Immature natural killer cell (primary cell): ENCODE data around the gene MARK3. TPM values are rescaled to one million over a fixed set of nuclear protein-coding genes. Genes with fewer than 3 reads are reported as not detected.
A peak's percentile ranks its signal among the peaks of the same experiment; 100 is the strongest.

Experiments
- DNase-seq, 3 donors: peaks; one replicate each; pipeline ENCODE4 v3.0.0; 2022; ENCODE audit warnings: mixed read lengths in 1 of 3
- H3K27ac Mint-ChIP-seq, 6 donors: one replicate each; pipeline ENCODE4 v1.8.0; 2020; ENCODE audit warnings: mixed read lengths in 6 of 6, mild to moderate bottlenecking in 5 of 6, inconsistent platforms in 4 of 6, moderate library complexity in 3 of 6
- H3K27me3 Mint-ChIP-seq, 3 donors: one replicate each; pipeline ENCODE4 v1.8.0; 2020 to 2021; ENCODE audit warnings: low read depth in 3 of 3, mild to moderate bottlenecking in 3 of 3, mixed read lengths in 3 of 3, moderate library complexity in 3 of 3, inconsistent platforms in 1 of 3
- H3K36me3 Mint-ChIP-seq, 3 donors: one replicate each; pipeline ENCODE4 v1.8.0; 2020; ENCODE audit warnings: mixed read lengths in 3 of 3, inconsistent platforms in 2 of 3, mild to moderate bottlenecking in 2 of 3
- H3K4me1 Mint-ChIP-seq, 2 donors: one replicate each; pipeline ENCODE4 v1.8.0; 2020; ENCODE audit warnings: inconsistent platforms in 2 of 2, mild to moderate bottlenecking in 2 of 2, mixed read lengths in 2 of 2, moderate library complexity in 1 of 2
- H3K4me3 Mint-ChIP-seq, 5 donors: one replicate each; pipeline ENCODE4 v1.8.0; 2020; ENCODE audit warnings: mild to moderate bottlenecking in 5 of 5, mixed read lengths in 5 of 5, inconsistent platforms in 3 of 5, moderate library complexity in 3 of 5
- H3K9me3 Mint-ChIP-seq, 6 donors: one replicate each; pipeline ENCODE4 v1.8.0; 2020; ENCODE audit warnings: mild to moderate bottlenecking in 6 of 6, mixed read lengths in 6 of 6, inconsistent platforms in 4 of 6, moderate library complexity in 3 of 6
- polyA plus RNA-seq, 3 donors: library from polyadenylated mRNA; unstranded; fragments of 300-500 nt; fragmentation: Illumina TruSeq; gene quantifications; one replicate each; pipeline ENCODE4 v1.2.3, GENCODE V29; 2021

Gene MARK3
- polyA plus RNA-seq, 3 donors from 2014 or later: 23.4 to 44.1 (median 25.7) TPM

DNA sequence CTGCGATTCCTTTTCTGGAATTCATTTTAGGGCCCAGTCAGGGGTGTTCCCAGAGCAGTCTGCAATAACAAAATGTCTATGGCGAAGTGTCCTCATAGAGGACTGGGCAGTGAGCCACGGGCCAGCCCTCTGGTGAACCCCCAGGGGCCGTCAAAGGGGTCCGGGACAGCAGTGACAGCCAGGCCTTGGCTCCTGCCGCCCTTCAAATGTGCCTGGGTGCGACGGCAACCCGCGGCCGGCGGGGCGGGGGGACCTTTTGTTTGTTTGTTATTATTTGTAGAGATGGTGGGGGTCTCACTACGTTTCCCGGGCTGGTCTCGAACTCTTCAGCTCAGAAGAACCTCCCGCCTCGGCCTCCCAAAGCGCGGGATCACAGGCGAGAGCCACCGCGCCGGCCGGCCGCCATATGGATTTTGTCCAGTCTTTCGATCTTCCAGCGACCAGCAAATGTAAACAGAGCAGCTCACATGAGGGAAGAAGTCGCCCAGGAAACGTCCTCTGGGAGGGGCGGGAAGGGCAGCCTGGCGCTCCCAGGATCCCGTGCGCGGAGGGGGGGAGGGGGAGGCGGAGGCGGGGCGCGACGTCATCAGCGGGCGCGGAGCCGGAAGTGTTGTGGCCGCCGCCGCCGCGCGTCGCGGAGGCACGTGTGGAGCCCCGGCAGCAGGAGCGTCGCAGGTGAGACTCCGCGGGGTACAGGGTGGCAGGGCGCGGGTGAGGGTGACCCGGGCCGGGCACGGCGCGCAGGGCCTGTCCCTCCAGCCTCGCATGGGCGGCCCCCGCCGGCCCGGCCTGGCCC, 143.6 kb downstream of the MARK3 start, which contains the start of gene TRMT61A:
TSS of gene TRMT61A (plus strand) at position 610 of the 796 bp plus-strand sequence. CDS start 783 bp downstream, outside the sequence.
- no peaks in the 10 kb centered on the region for H3K36me3 Mint-ChIP-seq
- H3K9me3 Mint-ChIP-seq: no peaks in the 10 kb centered on the region
- peaks cover 7 to 11% (median 10%) of the 10 kb centered on the region in 3 donors for H3K27me3 Mint-ChIP-seq
- H3K4me1 Mint-ChIP-seq: peaks cover 26 to 35% of the 10 kb centered on the region in 2 donors
- H3K27ac Mint-ChIP-seq: peak within 1 kb of the TSS; percentile 89 to 94 (median 92)
- H3K4me3 Mint-ChIP-seq: peak within 1 kb of the TSS; percentile 89 to 97 (median 93)
- DNase-seq: peak; percentile 70 to 77 (median 76)

DNA sequence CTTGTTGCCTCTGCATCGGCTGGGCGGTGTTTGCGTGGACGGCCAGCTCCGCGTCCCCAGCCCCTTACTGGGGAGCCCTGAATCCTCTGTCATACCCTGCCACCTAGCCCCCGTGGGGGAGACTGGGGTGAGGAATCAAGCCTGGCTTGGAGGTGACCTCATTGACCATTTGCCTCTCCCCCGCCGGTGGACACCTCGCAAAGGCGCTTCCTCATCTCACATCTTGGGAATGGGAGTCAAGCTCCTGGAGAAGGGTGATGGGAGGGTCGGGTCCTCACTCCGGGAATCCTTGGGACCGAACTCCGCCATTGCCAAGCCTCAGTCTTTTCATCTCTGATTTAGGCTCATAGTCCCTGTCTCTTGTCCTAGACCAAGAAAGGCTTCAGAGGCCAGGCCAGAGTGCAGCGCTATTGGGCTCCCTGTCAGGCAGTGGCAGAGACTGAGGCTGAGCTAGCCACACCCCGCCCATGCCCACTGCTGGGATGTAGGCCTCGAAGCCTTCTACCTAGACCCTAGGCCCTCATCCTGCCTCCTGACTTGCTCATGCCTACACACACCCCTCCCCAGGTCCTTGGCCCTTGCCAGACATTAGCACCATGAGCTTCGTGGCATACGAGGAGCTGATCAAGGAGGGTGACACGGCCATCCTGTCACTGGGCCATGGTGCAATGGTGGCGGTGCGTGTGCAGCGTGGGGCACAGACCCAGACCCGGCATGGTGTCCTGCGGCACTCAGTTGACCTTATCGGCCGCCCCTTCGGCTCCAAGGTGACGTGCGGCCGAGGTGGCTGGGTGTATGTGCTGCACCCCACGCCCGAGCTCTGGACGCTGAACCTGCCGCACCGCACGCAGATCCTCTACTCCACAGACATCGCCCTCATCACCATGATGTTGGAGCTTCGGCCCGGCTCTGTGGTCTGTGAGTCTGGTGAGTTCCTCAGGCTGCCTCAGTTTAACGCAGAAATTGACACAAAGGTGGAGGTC, 144.5 kb downstream of the MARK3 start:
- H3K4me3 Mint-ChIP-seq: peak overlapping the region; percentile 89 to 97 (median 93)
- H3K9me3 Mint-ChIP-seq: no peaks in the 10 kb centered on the region
- no peaks in the 10 kb centered on the region for H3K36me3 Mint-ChIP-seq
- no peak for DNase-seq
- peaks cover 7 to 11% (median 10%) of the 10 kb centered on the region in 3 donors for H3K27me3 Mint-ChIP-seq
- peaks cover 26 to 35% of the 10 kb centered on the region in 2 donors for H3K4me1 Mint-ChIP-seq
- peak overlapping the region; percentile 89 to 94 (median 91) for H3K27ac Mint-ChIP-seq

DNA sequence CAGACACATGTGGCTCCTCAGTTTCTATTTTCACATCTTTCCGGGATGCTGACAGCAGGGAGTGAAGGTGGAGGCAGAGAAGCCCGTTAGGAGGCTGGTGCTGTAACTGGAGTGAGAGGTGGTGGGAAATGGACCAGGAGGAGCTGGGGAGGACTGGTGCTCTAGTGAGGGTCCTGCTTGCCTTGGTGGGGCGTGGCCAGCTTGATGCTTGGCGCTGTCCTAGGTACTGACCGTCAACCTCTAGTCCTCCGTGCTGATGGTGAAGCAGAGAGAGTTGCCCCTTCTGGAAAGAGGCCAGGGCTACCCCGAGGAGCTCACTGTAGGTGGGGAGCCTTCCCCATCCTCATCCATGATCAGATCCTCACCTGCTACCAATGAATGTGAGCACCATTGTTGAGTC, 145.2 kb downstream of the MARK3 start:
- Mint-ChIP-seq H3K27me3 (peaks cover 7 to 11% (median 10%) of the 10 kb centered on the region in 3 donors), H3K27ac (peak overlapping the region in 4 of 6 donors; percentile 13 to 90 (median 48)), H3K4me1 (peaks cover 26 to 35% of the 10 kb centered on the region in 2 donors), H3K36me3 (no peaks in the 10 kb centered on the region), H3K9me3 (no peaks in the 10 kb centered on the region), H3K4me3 (peak overlapping the region; percentile 89 to 97 (median 93))
- peak in 1 of 3 donors; percentile 21 for DNase-seq

DNA sequence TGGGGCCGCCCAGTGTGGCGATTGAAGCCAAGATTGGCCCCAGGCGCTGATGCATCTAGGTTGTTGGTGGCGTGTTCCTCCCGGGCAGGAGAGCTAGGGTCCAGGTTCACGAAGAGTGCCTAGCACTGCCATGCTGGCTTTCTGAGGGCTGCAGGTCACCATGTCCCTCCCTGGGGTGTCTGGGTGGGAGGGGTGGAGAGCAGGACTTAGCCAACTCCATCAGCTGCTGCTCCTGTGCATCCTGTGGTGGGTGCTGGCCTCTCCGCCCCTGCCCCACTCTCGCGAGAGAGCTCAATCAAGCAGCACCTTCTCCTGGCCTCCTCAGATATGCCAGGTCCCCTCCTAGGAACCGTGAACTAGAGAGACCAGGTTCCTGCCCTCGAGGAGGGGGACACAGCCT, 145.6 kb downstream of the MARK3 start:
- peak overlapping the region in 1 of 6 donors; percentile 13 for H3K27ac Mint-ChIP-seq
- peaks cover 7 to 11% (median 10%) of the 10 kb centered on the region in 3 donors for H3K27me3 Mint-ChIP-seq
- H3K4me3 Mint-ChIP-seq: peak overlapping the region in 3 of 5 donors; percentile 89 to 93 (median 93)
- no peaks in the 10 kb centered on the region for H3K36me3 Mint-ChIP-seq
- peaks cover 26 to 35% of the 10 kb centered on the region in 2 donors for H3K4me1 Mint-ChIP-seq
- H3K9me3 Mint-ChIP-seq: no peaks in the 10 kb centered on the region
- DNase-seq: no peak

DNA sequence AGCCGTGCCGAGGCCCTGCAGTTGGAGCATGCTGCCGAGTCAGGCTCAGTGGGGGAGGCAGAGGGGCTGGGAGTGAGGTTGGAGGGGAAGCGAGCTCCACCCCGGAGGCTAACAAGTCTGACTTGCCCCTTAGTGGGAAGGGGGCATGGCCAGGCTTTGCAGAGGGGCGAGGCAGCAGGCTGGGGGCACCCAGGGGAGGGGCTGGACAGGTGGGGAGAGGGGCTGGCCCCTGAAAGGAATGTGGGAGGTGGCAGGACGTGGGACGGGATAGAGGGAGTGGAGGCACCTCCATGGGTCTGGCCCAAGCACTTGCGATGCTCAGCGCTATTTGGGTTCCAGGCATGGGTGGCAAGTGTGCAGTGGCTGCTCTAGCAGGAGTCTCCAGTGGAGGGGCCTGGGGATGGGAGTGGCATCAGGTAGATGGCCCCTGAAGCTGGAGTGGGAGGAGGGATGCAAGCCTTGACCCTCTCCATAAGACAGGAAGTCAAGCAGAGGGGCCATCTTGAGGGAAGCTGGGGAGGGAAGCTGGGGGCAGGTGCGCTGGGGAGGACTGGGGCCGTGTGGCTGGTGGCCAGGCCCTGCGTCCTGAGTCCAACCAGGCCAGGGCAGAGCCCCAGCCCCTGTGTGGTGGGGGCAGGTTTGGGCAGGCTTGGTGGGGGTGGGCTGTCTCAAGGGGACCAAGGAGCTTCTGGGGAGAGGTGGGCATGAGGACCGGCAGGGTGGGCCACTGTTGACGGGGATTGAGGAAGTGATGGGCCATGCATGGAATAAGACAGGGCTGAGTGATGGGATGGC, 146.4 kb downstream of the MARK3 start:
- Mint-ChIP-seq H3K4me1 (peaks cover 26 to 35% of the 10 kb centered on the region in 2 donors), H3K36me3 (no peaks in the 10 kb centered on the region), H3K9me3 (no peaks in the 10 kb centered on the region), H3K4me3 (peak overlapping the region in 1 of 5 donors; percentile 44), H3K27me3 (peaks cover 7 to 11% (median 10%) of the 10 kb centered on the region in 3 donors), H3K27ac (no peak overlapping the region)
- no peak for DNase-seq

DNA sequence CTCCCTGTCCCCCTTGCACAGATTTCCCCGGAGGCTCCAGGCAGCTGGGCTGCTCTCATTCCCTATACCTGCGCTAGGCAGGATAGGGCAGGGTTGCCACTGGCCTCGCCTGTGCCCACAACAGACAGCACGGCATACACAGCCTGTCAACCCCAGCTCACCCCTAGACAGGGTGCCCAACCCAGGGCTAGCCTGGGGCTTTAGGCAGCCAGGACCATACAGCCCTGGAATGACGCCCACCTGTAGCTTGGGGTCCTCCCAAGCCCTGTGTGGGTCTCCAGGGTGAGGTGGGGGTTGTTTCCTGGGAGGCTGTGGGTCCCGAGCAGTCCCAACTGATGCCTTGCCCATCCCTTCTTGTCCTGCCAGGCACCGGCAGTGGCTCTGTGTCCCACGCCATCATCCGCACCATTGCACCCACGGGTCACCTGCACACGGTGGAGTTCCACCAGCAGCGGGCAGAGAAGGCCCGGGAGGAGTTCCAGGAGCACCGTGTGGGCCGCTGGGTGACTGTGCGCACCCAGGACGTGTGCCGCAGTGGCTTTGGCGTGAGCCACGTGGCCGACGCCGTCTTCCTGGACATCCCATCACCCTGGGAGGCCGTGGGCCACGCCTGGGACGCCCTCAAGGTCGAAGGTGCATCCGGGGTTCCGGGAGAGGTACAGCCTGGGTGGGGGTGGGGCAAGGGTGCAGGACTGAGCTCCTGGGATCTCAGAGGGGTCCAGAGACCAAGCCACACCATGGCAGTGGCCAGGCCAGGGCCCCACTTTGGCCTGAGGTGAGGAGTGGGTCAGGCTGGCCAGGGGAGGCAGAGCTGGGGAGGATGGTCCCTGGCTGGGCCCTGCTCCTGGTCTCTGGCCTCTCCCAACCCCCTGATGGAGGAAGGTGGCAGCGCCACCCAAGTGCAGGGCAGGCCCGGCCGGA, 147.3 kb downstream of the MARK3 start:
- no peaks in the 10 kb centered on the region for H3K9me3 Mint-ChIP-seq
- no peak overlapping the region for H3K4me3 Mint-ChIP-seq
- no peaks in the 10 kb centered on the region for H3K36me3 Mint-ChIP-seq
- peaks cover 7 to 11% (median 10%) of the 10 kb centered on the region in 3 donors for H3K27me3 Mint-ChIP-seq
- DNase-seq: no peak
- H3K27ac Mint-ChIP-seq: no peak overlapping the region
- H3K4me1 Mint-ChIP-seq: peaks cover 20 to 30% of the 10 kb centered on the region in 2 donors

DNA sequence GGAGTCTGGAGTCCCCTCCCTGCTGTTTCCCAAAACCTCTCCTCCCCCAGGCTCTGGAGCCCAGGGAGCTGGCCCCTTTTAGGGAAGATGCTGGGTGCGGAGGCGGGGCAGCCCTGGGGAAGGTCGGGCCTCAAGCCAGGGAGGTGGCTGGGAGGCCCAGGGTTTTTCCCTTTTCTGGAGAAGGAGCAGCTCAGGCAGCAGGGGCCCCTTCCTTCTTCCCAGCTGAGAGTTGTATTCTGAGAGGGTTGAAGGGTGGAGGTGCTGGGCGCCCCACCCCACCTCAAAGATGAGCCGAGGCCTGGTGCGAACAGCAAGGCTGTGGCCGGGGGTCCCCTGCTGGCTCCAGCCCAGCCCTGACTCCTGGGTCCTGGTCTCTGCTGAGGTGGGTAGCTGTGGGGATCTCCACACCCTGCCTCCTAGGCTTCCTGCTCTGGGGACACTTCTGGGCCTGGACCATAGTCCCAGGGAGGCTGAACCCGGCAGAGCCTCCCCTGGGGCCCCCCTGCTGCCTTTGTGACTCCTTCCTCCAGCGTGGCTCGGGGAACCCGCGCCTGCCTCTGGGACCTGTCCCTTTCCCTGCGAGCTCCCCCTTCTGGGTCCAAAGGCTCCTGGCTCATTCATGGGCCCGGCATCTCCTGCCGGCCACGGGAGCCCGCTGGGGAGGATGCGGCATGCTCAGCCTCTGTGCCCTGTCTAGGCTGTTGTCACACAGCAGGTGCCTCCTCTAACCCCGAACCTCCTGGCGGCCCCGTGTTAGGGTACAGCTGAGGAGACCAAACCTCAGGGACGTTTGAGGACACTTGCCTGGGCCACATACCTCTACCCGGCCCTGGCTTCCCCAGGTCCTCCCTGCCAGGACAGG, 148.2 kb downstream of the MARK3 start:
- peaks cover 19 to 25% of the 10 kb centered on the region in 2 donors for H3K4me1 Mint-ChIP-seq
- H3K9me3 Mint-ChIP-seq: no peaks in the 10 kb centered on the region
- H3K4me3 Mint-ChIP-seq: no peak overlapping the region
- H3K27me3 Mint-ChIP-seq: peaks cover 10 to 11% (median 10%) of the 10 kb centered on the region in 3 donors
- H3K36me3 Mint-ChIP-seq: no peaks in the 10 kb centered on the region
- no peak overlapping the region for H3K27ac Mint-ChIP-seq
- no peak for DNase-seq

DNA sequence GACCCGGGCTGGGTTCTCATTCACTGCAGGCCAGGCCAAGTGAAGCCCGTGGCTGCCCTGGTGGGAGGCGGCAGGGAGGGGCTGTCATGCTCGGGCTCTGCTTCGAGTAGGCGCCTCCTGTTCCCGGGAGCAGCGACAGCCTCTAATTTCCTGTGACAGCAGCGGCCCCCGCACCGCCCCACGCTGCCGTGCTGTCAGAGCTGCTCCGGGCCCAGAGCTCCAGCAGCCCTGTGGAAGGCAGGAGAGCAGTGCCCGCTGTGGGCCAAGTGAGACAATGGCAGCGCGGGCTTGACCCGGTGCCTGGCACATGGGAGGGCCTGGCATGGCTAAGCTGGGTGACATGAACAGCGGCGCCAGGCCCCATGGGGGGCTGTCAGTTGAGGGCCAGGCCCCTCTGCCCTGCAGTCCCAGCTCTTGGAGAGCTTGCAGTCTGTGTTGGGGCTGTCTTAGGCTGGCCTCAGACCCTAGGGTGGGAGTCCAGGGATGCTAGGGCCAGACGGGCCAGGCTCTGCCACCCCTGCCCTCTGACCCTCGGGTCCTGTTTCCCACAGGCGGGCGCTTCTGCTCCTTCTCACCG, 148.9 kb downstream of the MARK3 start:
- no peaks in the 10 kb centered on the region for H3K36me3 Mint-ChIP-seq
- peaks cover 14 to 21% of the 10 kb centered on the region in 2 donors for H3K4me1 Mint-ChIP-seq
- H3K27me3 Mint-ChIP-seq: peaks cover 6 to 8% (median 7%) of the 10 kb centered on the region in 3 donors
- no peak for DNase-seq
- no peak overlapping the region for H3K4me3 Mint-ChIP-seq
- H3K9me3 Mint-ChIP-seq: no peaks in the 10 kb centered on the region
- no peak overlapping the region for H3K27ac Mint-ChIP-seq

DNA sequence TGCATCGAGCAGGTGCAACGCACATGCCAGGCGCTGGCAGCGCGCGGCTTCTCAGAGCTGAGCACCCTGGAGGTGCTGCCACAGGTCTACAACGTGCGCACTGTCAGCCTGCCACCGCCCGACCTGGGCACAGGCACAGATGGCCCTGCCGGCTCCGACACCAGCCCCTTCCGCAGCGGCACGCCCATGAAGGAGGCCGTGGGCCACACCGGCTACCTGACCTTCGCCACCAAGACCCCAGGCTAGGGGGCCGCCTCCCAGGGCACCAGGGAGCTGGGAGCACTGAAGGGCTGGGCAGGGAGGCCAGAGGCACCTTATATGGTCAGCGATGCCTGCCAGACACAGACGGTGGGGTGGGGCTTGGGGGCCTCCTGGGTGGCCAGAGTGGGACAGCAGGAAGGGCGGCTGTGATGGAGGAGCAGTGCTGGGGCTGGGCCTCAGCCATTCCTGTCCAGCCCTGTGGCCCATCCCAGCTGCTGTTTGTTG, 149.4 kb downstream of the MARK3 start:
- H3K4me1 Mint-ChIP-seq: peaks cover 10 to 18% of the 10 kb centered on the region in 2 donors
- H3K4me3 Mint-ChIP-seq: no peak overlapping the region
- DNase-seq: no peak
- H3K9me3 Mint-ChIP-seq: no peaks in the 10 kb centered on the region
- peaks cover 2 to 4% (median 4%) of the 10 kb centered on the region in 3 donors for H3K27me3 Mint-ChIP-seq
- H3K27ac Mint-ChIP-seq: no peak overlapping the region
- no peaks in the 10 kb centered on the region for H3K36me3 Mint-ChIP-seq

DNA sequence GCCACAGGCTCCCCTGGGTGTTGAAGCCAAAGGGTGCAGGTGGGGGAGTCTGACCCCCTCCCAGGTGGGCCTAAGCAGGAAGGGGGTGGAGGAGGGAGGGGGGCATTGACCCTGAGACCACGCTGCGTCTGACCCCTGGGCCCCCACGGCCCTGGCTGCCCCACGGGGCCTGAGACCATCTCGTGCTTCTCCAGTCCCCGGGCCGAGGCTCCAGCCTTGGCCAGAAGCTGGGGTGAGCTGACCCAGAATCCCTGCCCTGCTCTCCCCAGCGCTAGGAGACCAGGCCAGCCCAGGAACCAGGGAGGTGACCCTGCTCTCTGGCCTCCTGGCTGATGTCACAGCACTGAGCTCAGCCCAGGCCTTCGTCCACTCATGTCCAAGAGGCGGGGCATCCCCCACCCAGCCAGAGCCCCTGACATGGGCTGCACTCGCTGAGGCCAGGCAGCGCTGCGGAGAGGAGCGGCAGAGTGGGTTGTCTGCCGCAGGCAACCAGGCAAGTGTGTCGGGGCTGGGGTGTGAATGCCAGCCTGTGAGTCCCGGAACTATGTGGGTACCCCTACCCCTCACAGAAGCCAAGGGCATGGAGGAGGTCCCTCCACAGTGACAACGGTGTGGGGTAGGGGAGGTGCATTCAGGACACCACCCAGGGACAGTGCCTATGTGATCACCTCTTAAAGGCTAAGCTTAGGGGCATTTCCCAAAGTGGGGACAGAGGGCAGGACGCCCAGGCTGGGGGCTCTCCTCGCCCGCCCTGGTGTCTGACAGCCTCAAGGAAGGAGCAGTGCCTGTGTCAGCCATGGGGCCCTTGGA, 150.1 kb downstream of the MARK3 start:
- no peak overlapping the region for H3K27ac Mint-ChIP-seq
- H3K36me3 Mint-ChIP-seq: no peaks in the 10 kb centered on the region
- no peaks in the 10 kb centered on the region for H3K9me3 Mint-ChIP-seq
- H3K4me1 Mint-ChIP-seq: peaks cover 3 to 11% of the 10 kb centered on the region in 2 donors
- H3K27me3 Mint-ChIP-seq: peaks cover 2 to 3% (median 2%) of the 10 kb centered on the region in 3 donors
- DNase-seq: no peak
- no peak overlapping the region for H3K4me3 Mint-ChIP-seq
